Measurements from ENCODE around the gene EVL. TPM values are rescaled to one million over a fixed set of nuclear protein-coding genes. Genes with fewer than 3 reads are reported as not detected.
"Not testable (repeated sequence)": the region's sequence is repeated elsewhere in the genome, so short reads cannot be mapped to it uniquely, and the experiment has no call there.

EVL gene
- total RNA-seq, 2 experiments from 2014 or later, result 171 to 175 TPM

DNA sequence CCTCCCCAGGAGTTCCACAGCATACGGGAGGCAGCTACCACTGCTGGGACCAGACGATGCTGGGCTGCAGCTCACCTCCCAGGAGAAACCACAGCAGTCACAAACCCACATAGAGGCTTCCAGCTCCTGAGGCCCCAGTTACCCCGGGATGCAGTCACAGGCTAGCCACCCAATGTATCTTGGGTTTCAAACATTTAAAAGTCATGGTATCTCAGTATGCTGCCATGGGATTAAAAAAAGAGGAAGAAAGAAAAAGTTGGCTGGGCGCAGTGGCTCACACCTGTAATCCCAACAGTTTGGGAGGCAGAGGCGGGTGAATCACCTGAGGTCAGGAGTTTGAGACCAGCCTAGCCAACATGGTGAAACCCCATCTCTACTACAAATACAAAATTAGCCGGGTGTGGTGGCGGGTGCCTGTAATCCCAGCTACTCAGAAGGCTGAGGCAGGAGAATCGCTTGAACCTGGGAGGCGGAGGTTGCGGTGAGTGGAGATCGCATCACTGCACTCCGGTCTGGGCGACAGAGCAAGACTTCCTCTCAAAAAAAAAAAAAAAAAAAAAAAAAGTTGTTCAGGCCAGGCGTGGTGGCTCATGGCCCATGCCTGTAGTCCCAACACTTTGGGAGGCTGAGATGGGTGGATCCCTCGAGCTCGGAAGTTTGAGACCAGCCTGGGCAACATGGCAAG is 92.5 kb downstream of the EVL start:
- POLR2A ChIA-PET, result interaction anchor here (0.7 kb wide), 1 partner anchor 12 kb away, joined by 6 read pairs; no protein-coding TSS in a partner anchor
- CTCF ChIA-PET, result not testable (repeated sequence)

DNA sequence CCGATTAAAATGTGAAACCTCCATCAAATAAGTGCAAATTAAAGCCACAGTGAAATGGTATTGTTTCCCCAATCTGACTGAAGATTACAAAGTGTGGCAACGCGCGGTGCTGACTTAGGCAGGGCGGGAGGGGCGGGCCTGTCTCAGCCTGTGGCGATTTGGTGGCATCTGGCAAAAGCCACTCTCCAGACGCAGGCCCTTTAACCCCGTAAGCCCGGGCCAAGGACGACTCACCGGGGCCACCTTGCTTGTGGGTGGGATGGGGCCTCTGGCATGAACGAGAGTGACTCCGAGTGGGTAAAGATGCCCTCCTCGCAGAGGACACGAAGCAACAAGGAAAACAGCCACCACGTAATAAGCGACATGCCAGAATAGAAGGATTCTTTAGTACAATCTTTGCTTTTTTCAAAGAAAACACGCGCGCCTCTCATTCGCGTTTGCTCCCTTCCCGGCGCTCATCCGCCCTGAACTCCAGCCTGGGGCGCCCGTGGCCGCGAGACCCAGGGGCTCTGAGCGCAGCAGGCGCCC is 93.4 kb downstream of the EVL start:
- ChIA-PET POLR2A (interaction anchor here (0.7 kb wide), 1 partner anchor 13 kb away, joined by 6 read pairs; no protein-coding TSS in a partner anchor), CTCF (interaction anchor here (1.1 kb wide), 1 partner anchor 51 kb away, joined by 3 read pairs; no protein-coding TSS in a partner anchor)

DNA sequence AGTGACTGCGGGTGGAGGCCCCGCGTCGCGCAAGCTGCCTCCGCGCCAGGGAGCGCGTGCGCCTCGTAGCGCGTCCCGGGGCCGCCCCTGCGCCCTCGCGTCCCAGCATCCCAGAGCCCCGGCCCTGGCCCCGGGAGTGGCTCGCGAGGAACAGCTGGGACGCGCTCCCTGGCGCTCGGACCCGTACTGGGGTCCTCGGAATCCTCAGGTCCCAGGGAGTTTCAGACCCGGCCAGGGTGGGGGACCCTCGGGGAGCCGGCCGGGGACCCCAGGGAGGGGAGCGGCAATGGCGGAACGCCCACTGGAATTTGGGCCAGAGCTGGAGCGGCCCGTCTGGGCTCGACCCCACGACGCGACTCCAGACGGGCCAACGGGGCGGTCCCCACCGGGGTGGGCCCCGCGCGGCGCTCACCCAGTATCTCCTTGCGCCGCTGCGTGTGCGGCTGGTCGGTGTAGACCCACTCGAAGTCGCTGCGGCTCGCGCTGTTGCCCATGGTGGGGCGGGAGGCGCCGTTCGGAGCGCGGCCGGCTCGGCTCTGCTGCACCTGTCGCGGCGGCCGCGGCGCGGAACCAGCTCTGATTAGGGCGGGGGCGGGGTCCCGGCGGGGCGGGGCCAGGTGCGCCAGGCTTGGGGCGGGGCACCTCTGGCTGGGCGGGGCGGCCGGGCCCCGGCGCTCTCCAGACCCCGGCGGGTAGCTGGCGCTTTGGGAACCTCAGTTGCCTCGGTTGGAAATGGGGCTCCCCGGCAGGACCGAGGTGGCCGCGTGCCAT is 94.1 kb downstream of the EVL start, which contains the start of gene DEGS2:
Gene DEGS2 (minus strand): TSS at position 552 of the 771 bp plus-strand sequence. CDS start 58 bp downstream, at position 494.
- CTCF ChIA-PET, result interaction anchor here (0.9 to 1.1 kb wide), 2 partner anchors 33 to 52 kb away, joined by 3 read pairs; no protein-coding TSS in a partner anchor
- POLR2A ChIA-PET, result interaction anchor here (0.6 kb wide), 1 partner anchor 56 kb away, joined by 3 read pairs; no protein-coding TSS in a partner anchor

DNA sequence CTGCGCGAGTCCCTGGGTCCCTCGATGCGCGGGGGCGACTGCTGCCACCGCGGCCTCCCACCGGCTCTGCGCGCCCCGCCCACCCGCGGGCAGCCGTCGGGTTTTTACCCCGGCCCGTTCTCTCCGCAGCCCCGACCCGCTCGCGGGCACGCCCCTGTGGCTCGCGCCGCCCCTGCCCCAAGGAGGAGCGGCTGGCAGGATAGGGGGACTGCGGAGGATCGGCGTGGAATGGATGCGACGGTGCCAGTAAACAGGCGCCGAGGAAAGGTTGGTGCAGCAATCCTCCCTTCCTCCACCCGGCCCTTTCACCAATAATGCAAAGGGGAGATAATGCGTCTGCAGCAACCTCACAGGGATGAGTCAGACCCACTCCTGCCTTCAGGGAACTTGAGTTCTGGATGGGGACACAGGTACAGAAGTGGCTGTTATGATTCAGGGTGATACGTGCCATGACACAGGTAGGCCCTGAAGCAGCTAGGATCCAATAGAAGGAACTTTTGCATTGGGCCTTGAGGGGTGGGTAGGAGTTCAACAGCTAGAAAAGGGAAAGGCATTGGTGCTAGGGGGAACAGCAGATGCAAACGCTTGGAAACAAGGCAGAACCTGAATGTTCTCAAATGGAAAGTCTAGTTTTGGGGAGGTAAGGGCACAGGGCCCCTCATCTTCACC is 94.8 kb downstream of the EVL start:
- CTCF ChIA-PET, result interaction anchor here (0.8 to 1.1 kb wide), 4 partner anchors 33 to 90 kb away, joined by 3 to 4 read pairs (median 3); no protein-coding TSS in a partner anchor
- POLR2A ChIA-PET, result interaction anchor here (0.6 kb wide), 1 partner anchor 55 kb away, joined by 3 read pairs; no protein-coding TSS in a partner anchor

DNA sequence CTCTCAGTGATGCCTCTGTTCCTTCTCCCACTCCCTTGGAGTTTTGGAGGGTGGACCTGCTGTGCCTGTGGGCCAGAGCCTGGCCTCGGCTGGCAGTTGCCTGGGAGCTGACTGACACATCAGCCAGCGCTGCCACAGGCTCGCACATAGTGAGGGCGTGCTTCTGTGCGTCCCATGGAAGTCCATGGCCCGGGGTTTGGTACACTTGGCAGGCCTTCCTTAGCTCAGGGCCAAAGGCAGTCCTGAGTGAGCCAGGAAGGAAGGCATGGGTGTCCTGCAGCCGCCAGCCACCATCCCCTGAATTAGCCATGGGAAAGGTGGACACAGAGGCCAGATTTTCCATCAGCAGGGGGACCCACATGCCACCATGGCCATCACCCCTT is 95.3 kb downstream of the EVL start:
- POLR2A ChIA-PET, result no interaction called here
- CTCF ChIA-PET, result interaction anchor here (0.8 to 1.1 kb wide), 3 partner anchors 32 to 90 kb away, joined by 3 to 4 read pairs (median 3); no protein-coding TSS in a partner anchor

DNA sequence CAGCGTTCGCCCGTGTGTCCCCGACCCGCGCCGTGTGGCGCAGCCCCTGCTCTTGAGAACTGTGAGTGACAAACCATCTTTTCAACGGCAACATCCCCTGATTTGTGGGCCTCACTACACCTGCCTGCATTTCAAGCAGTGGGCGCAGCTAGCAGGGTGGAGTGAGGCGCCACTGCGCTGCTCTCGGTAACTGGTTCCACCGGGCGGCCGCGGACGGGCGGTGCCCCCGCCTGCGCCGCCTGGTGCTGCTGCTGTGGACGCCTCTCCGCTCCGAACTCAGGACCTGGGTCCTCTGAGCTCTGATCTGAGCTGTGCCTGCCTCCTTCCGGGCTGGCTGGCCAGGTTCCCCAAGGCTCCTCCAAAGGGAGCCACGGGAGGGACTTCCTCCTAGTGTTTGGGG is 100.2 kb downstream of the EVL start:
- ChIA-PET CTCF (interaction anchor here (1.2 kb wide), 1 partner anchor 127 kb away, joined by 3 read pairs; no protein-coding TSS in a partner anchor), POLR2A (no interaction called here)

DNA sequence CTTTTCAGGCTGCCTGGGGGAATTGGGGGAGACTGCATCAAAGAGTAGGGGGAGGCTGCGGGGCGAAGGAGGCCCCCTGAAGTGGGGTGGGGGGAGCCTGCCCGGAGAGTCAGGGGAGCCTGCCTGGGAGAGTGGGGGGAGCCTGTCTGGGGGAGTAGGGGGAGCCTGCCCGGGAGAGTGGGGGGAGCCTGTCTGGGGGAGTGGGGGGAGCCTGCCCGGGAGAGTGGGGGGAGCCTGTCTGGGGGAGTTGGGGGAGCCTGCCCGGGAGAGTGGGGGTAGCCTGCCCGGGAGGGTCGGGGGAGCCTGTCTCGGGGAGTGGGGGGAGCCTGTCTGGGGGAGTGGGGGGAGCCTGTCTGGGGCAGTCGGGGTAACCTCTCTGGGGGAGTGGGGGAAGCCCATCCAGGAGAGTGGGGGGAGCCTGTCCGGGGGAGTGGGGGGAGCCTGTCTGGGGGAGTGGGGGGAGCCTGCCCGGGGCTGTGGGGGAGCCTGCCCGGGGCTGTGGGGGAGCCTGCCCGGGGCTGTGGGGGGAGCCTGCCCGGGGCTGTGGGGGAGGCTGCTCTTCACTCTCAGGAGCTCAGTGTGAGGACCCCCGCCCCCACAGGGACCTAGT is 100.7 kb downstream of the EVL start:
- CTCF ChIA-PET, result interaction anchor here (1.2 kb wide), 1 partner anchor 127 kb away, joined by 3 read pairs; no protein-coding TSS in a partner anchor
- POLR2A ChIA-PET, result no interaction called here

DNA sequence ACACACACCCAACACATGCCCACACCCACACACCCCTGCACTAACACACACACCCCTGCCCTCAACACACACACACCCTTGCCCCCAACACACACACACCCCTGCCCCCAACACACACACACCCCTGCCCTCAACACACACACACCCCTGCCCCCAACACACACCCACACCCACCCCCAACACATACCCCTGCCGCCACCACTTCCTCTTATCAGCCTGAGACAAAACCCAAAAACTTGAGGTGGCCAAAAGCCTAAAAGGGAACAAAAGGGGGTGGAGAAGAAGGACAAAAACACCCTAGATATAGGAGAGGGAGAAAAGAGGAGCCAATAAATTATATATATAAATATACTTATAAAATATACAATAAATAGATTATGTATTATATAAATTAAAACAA is 103.3 kb downstream of the EVL start:
- ChIA-PET CTCF (no interaction called here), POLR2A (no interaction called here)

DNA sequence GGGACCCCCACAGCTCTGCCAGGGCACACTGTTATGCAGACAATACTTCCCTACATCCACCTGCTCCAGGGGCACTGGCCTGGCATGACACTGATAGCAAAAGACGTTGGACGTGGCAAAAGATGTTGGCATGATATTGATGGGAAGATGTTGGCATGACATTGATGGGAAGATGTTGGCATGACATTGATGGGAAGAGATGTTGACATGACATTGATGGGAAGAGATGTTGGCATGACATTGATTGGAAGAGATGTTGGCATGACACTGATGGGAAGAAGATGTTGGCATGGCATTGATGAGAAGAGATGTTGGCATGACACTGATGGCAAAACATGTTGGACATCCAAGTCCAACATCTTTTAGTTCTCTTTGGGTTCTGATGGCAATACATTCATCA is 105.7 kb downstream of the EVL start:
- CTCF ChIA-PET, result no interaction called here

DNA sequence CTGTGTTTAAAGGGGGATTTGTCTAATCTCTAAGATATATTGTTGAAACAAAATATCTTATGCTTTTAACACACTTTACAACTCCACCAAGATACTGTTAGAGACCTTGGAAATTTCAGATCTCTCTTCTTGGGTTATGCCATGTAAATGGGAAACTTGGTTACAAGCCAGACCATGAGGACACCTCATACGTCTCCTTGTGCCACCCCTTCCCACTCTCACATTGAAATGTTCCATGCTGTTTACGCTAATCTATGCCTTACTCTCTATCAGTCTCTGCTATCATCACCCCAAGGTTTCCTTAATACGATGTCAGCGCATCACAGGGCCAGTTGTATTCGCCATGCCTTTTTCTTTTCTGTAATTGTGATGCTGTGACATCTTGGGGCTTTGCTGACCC is 107.6 kb downstream of the EVL start:
- CTCF ChIA-PET, result no interaction called here
- POLR2A ChIA-PET, result no interaction called here

More for the DNA sequence above, 105.7 kb downstream of the EVL start:
- POLR2A ChIA-PET, result no interaction called here

DNA sequence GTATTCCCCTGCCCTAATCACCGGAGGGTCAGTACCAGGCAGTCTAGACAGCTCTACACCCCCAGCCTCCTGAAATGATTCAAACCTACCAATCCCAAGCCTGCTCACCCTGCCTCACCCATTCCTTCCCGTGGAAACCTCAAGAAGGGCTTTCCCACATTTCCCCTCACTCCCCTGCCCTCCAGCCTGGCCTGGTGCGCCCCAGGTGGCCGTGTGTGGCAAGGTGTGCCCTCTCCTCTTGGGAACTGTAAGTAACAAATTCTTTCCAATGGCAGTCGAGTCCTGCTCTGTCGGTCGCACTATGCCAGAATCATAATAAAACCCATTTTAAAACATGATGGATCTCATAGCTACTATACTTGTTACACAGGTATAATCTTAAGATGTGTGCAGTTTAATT is 108.1 kb downstream of the EVL start:
- ChIA-PET POLR2A (no interaction called here), CTCF (no interaction called here)

DNA sequence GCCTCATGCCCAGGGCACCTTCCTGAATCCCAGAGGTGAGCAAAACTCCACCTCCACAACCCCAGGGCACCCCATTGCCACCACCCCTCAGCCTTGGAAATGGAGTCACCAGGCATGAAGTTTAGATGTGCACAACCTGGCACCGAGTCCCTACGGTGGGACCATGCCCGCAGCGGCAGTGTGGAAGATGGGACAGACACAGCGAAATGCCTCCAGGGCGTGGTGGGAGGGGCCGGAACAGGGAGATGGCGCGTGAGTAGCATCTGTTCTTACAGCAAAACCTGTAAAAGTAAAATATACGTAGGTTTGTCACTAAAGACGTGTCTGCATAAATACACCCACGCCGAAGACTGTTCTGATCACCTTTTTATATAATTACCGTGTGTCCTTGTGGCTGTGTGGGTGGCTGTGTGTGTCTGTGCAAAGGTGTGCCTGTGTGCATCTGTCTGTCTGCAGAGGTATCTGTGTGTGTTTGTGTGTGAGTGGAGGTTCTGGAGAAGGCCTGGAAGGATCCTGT is 111.6 kb downstream of the EVL start:
- CTCF ChIA-PET, result no interaction called here
- POLR2A ChIA-PET, result no interaction called here

DNA sequence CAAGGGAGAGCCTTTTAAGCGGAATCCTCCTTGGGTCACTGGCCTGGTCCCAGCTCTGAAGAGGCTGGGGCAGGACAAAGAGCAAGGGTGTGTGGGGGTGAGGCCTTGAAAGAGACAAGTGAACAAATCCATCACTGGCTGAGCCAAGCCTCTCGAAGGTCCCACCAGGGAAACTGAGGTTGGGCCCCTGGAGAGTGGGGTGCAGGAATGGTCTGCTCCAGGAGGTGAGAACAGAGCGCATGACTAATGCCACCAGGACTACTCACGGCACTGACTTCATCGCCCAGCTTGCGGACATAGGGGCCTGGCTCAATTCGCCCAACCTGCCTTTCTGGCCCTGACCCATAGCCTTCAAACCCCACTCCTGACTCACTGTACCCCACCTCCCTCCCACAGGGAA is 113.5 kb downstream of the EVL start:
- POLR2A ChIA-PET, result no interaction called here

DNA sequence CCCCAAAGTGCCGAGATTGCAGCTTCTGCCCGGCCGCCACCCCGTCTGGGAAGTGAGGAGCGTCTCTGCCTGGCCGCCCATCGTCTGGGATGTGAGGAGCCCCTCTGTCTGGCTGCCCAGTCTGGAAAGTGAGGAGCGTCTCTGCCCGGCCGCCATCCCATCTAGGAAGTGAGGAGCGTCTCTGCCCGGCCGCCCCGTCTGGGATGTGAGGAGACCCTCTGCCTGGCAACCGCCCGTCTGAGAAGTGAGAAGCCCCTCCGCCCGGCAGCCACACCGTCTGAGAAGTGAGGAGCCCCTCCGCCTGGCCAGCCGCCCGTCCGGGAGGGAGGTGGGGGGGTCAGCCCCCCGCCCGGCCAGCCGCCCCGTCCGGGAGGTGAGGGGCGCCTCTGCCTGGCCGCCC is 115.4 kb downstream of the EVL start:
- CTCF ChIA-PET, POLR2A ChIA-PET: not testable (repeated sequence)

More for the DNA sequence above, 113.5 kb downstream of the EVL start:
- CTCF ChIA-PET, result interaction anchor here (0.8 to 0.9 kb wide), 2 partner anchors 13 to 43 kb away, joined by 3 to 4 read pairs; no protein-coding TSS in a partner anchor

DNA sequence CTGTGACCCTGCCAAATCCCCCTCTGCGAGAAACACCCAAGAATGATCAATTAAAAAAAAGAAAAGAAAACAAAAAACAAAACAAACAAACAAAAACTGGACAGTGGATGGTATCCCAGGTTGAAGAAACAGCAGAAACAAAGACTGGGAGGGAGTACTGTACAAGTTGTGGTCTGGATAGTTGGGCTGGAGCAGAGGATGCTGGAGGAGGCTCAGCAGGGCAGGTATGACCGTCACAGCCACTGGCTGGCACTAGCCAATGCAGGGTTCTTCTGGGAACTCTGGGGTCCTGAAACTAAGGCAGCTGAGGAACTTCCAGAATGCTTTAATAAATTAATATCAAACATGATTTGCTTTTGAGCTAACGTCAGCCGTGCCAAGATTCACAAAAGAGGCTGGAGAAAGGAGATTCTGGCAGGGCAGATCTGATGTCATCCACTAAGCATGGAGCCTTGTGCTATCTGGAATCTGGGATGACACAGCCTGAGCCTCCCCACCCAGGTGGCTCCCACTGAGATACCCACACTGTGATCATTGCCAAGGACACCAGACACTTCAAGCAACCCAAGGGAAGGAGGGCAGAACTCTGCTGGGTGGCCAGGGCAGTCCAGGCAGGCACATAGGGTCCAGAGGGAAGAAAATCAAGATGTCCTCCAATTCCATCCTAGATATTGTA is 116.8 kb downstream of the EVL start:
- CTCF ChIA-PET, POLR2A ChIA-PET: not testable (repeated sequence)

DNA sequence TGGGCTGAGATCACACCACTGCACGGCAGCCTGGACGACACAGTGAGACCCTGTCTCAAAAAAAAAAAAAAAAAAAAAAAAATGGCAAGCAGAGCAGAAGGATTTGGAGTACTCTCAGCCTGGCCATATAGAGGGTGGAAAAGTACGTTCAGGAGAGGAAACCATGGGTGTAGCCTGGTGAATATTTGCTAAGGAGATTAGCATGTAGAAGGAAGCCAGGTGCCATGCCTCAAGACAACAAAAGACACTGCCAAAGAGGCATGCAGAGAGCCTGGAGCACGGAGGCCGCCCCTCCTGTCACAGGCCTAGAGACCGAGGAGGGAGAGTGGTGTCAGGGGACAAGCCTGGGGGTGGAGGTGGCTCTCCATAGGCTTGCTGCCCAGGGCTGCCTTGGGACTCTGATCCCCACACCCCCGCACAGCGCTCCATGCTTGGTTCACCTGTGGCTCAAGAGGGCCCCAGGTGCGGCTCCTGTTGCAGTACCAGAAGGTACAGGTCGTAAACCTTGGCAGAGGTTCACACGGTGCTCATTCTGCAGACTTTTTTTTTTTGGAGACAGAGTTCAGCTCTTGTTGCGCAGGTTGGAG is 122.1 kb downstream of the EVL start:
- ChIA-PET POLR2A (interaction anchor here (0.7 kb wide), 1 partner anchor 249 kb away, joined by 4 read pairs; no protein-coding TSS in a partner anchor), CTCF (interaction anchor here (0.8 to 1.1 kb wide), 2 partner anchors 56 to 204 kb away, joined by 3 read pairs; no protein-coding TSS in a partner anchor)

DNA sequence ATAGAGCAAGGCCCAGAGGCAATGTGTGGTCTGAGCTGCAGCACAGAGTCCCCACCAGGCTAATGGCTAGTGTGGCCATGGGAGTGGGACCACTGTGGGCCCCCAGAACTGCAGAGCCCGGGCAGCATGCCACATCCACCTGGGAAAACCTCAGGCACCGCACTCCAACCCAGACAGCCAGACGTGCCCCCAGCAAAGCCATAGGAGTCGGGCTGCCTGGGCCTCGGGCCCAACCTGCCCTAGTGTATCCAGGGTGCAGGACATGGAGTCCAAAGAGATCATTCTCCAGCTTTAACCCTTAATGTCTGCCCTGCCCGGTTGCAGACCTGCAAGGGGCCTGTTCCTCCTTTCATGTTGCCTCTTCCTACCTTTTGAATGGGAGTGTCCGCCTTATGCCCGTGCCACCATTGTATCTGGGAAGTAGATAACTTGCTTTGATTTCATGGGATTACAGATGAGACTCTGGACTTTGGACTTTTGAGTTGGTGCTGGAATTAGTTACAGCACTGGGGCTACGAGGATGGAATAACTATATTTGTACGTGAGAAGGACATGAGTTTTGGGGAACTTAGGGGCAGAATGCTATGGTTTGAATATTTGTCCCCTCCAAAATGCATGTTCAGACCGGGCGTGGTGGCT is 123.3 kb downstream of the EVL start:
- POLR2A ChIA-PET, result interaction anchor here (0.7 kb wide), 1 partner anchor 250 kb away, joined by 4 read pairs; no protein-coding TSS in a partner anchor

More for the DNA sequence above, 123.3 kb downstream of the EVL start:
- CTCF ChIA-PET, result interaction anchor here (1.1 kb wide), 1 partner anchor 57 kb away, joined by 3 read pairs; no protein-coding TSS in a partner anchor

All from activated CD8-positive, alpha-beta memory T cell treated with anti-CD3 and anti-CD28 coated beads for 36 hours (primary cell).